NCI-H1436 treated with DMSO at 0.1 percent for 48 hours (cell line): ENCODE measurements around the gene TFF2.

Experiments used
- DNase-seq: peaks from one replicate; lab custom pipeline; 2025; lab: John Stamatoyannopoulos, UW

Gene TFF2

GRCh38 chr21:42350927-42351426 is at the start of gene TFF2:
TFF2 (minus strand) TSS chr21:42350994; CDS start chr21:42350957, 37 bp downstream.
- no peak for DNase-seq

GRCh38 chr21:42400525-42400924 is 49.7 kb upstream of the TFF2 start:
- no peak for DNase-seq

- DNase-seq: no peak
Measured at GRCh38 chr21:42398436-42399028, 47.7 kb upstream of the TFF2 start.

- DNase-seq: no peak
Measured at GRCh38 chr21:42397746-42398394, 47.1 kb upstream of the TFF2 start.

GRCh38 chr21:42396799-42397745 is 46.3 kb upstream of the TFF2 start:
- DNase-seq: peak; percentile 2

GRCh38 chr21:42395905-42396651 is 45.3 kb upstream of the TFF2 start, which contains the start of gene TMPRSS3:
TMPRSS3 (minus strand) TSS chr21:42396052; CDS start chr21:42395417, 635 bp downstream.
- no peak for DNase-seq

GRCh38 chr21:42395302-42395701 is 44.5 kb upstream of the TFF2 start:
- no peak for DNase-seq

GRCh38 chr21:42393443-42393950 is 42.7 kb upstream of the TFF2 start:
- no peak for DNase-seq

- DNase-seq: no peak
Measured at GRCh38 chr21:42392731-42393442, 42.1 kb upstream of the TFF2 start.

- no peak for DNase-seq
Measured at GRCh38 chr21:42391297-42391696, 40.5 kb upstream of the TFF2 start.

GRCh38 chr21:42390696-42391095 is 39.9 kb upstream of the TFF2 start:
- no peak for DNase-seq

GRCh38 chr21:42390193-42390592 is 39.4 kb upstream of the TFF2 start:
- DNase-seq: no peak

GRCh38 chr21:42389449-42389835 is 38.6 kb upstream of the TFF2 start:
- DNase-seq: no peak

- DNase-seq: no peak
Measured at GRCh38 chr21:42388740-42389448, 38.1 kb upstream of the TFF2 start.

GRCh38 chr21:42387843-42388340 is 37.1 kb upstream of the TFF2 start:
- DNase-seq: no peak

GRCh38 chr21:42387164-42387563 is 36.4 kb upstream of the TFF2 start:
- no peak for DNase-seq

- DNase-seq: no peak
Measured at GRCh38 chr21:42386034-42386591, 35.3 kb upstream of the TFF2 start.

- DNase-seq: no peak
Measured at GRCh38 chr21:42385619-42386018, 34.8 kb upstream of the TFF2 start.

- DNase-seq: no peak
Measured at GRCh38 chr21:42384989-42385388, 34.2 kb upstream of the TFF2 start.
